NCI-H2196 (cell line): Measurements from ENCODE around the gene MBNL1.

Source experiments
- DNase-seq: peaks from one replicate; lab custom pipeline; 2025; ENCODE audit not compliant: unreplicated experiment; lab: John Stamatoyannopoulos, UW

Gene MBNL1

GRCh38 chr3:152373379-152373778 lies 104.7 kb downstream of the MBNL1 start:
- DNase-seq: no peak

DNA sequence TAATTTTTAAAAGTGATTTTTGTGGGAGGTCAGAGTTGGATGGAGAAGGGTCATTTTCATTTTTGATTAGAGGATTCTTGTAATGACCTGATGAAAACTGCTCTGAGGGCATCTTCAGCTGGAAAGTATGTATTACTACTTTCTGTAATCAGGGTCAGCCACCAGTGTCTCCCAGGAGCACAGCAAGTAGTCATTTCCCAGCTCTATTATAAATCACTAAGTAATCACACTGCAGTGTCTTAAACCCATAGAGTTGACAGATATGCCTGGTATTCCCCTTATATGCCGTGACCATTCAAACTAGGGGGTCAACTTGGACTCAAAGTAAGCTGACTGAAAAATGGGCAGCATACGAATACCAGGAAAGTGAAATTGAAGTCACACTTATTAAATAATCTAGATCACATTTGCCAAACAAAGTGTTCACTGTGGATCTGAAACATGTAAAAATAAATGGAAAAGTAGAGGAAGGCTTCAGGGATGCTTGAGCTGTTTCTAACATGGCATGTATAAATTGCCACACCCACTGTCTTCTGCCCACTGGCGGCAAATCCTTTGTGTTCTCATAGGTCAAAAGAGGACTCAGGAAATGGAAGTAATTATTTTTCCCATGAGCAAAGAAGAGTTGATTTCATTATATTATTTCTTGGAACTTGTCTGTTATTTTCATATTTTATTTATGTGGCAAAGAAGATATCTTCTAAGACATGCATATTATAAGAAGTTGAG lies 105.7 kb downstream of the MBNL1 start:
- DNase-seq: no peak

- DNase-seq: no peak
These were observed 106.8 kb downstream of the MBNL1 start for GRCh38 chr3:152375546-152375945.

- DNase-seq: no peak
These were observed 107.8 kb downstream of the MBNL1 start for GRCh38 chr3:152376351-152377183.

GRCh38 chr3:152377184-152377570 lies 108.4 kb downstream of the MBNL1 start:
- DNase-seq: no peak

DNA sequence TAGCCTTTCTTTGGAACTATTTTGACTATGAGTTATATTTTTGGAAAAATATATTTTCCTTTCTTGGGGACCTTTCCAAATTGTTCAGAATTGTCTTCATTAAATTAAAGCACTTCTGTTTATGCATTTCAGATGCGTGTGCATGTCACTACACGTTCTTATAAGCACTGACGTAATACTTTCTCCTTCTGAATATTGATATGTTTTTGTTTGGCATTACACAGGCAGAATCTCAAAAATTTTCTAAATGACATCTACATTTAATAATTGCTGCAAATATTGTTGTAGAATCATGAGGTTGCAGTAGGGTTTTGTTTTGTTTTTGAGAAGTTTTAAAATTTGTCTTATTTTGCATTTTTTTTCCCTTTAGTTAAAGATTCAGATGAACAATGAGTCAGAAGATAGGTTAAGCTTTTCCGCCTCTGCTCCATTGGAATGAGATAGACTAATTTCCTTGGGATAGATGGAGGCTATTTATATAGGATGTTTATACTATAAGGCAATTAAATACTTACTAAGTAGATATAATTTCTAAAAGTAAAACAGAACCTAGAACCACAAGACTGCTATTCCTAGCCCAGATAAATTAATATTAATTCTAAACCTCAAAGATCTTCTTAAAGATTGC lies 110.8 kb downstream of the MBNL1 start:
- DNase-seq: no peak

DNA sequence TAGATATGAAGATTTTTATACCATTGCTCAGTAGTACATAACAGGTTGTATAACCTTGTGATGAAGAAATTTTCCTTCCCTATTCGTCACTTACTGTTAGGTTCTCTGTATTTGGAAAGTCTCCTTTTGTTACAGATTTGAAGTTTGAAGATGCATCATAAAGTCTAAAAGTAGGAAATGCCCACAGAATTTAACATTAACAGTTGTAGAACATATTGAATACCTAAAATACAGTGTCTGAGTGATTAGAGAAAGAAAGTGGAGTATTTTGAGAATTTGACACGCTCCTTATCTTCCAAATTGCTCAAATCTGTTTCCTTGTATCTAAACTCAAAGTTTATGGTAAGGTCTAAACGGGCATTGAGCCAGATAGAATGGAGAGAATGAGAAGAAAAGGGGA lies 111.3 kb downstream of the MBNL1 start:
- DNase-seq: no peak

- DNase-seq: no peak
These were observed 113.2 kb downstream of the MBNL1 start for GRCh38 chr3:152381881-152382295.

DNA sequence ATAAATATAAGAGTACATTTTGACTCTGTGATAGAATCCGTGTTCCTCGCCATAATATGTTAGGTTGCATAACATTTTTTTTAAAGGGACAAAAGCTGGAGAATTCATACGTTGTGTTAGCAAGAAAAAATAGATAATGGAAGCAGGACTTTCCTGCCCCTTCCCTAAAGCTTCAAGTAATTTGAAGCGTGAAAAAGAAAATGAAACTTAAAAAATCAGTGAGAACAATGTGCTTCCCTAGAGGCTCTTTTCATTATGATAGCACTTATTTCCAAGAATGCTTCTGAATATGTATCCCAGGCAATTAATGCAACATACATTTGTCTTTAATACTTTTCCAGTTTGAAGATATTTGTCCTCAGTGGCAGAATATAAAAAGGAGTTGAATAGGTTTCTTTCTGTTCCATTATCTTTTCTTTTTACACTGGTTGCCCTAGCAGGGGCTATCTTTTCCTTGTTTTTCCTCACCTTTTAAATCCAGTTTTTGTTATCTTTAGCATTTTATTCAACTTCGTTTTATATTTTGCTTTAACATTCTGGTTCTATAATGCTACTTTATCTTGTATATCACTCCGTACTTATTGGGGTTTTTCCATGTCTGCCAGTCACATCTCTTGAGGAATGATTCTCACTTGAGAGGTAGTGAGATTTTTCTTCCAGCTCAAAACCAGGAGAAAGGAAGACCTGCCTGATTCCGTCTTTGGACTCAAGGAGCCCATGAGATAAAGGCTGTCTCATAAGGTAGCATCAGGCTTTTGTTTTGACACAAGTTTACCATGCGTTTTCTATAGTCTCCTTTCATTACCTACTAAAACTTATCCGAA lies 113.8 kb downstream of the MBNL1 start:
- DNase-seq: no peak

GRCh38 chr3:152383136-152383606 lies 114.4 kb downstream of the MBNL1 start:
- no peak for DNase-seq

DNA sequence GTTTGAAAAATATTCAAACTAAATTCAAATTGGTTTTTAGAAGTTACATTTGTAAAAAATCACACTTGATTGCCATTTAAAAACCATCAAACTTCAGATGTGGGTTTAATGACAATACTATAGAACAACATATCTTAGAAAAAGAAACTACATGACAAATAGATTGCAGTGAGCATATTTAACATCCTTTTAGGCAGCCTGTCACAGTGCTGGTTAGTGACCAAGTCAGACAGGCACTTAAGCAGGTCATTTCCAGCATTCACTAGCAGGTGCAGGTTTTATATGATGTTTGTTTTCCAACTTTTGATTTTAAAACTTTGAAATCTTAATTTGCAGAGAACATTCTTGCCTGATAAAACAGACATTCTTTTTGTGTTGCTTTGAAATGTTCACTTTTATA lies 115.7 kb downstream of the MBNL1 start:
- DNase-seq: no peak

GRCh38 chr3:152385761-152386160 lies 117.0 kb downstream of the MBNL1 start:
- no peak for DNase-seq

DNA sequence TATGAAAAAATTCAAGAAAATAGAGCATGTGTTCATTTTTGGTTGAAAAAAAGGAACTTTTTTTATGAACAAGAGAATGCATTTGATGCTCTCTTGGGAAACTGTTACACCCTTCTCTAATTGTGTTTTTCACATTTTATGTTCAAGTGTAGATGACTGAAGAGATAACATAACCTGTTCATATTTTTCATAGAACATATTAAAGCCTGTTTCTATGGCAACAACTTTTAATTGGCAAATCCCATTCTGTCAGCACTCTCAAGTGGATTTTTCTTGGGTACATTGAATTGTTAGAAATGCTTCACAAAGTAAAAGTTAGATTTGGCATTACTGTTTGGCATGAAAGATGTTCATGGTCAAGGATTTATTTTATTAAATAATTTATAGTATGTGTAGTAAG lies 117.5 kb downstream of the MBNL1 start:
- DNase-seq: peak; percentile 24

GRCh38 chr3:152388631-152389030 lies 119.9 kb downstream of the MBNL1 start:
- no peak for DNase-seq

- DNase-seq: no peak
These were observed 120.7 kb downstream of the MBNL1 start for GRCh38 chr3:152389316-152389934.

- DNase-seq: no peak
These were observed 121.9 kb downstream of the MBNL1 start for GRCh38 chr3:152390647-152391046.

DNA sequence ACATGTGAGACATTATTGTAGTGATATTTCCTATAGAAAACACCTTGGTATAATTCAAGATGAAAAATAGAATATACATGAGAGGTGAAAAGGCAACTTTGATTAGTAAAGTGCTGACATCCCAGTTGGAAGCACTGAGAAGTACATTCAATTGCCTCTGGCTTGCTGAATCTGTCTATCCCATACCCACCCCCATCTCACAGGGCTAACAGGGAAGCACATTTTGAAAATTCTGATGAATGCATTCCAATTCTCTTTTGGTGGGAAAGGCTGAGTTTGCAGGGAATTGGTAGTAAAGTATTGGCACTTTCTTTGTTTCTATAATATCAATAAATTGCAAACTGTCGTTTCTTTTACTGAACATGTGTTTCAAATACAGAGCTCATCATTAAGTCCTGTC lies 122.9 kb downstream of the MBNL1 start:
- no peak for DNase-seq

- no peak for DNase-seq
These were observed 123.6 kb downstream of the MBNL1 start for GRCh38 chr3:152392272-152392880.

DNA sequence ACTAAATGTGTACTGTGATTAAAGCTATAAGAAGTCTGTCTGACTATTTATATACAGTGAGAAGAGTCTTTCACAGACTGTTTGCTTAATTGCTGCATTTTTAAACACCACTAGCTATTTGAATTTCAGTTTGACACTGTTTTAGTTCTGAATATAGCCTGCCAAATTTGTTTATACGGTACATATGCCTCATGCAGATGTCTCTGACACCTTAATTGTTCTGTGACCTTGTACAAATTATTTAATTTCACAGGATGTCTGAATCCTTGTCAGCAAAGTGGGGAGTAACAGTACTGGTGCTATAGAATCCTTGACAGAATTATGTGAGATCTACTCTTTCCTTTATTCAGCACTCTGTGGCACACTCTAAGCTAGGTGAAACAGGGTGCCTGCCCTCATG lies 125.5 kb downstream of the MBNL1 start:
- DNase-seq: no peak

- no peak for DNase-seq
These were observed 127.0 kb downstream of the MBNL1 start for GRCh38 chr3:152395764-152396163.
